H1 (cell line): ENCODE data around the gene KIAA1671. TPM values are rescaled to one million over a fixed set of nuclear protein-coding genes. Genes with fewer than 3 reads are reported as not detected.

Experiments used
- ASH2L ChIP-seq: fragments of 200-600, 300-600 bp; sonication (generic); IDR thresholded peaks from one replicate; pipeline ENCODE4 v1.7.1; 2017; ENCODE audit warnings: low read length
- ATF3 ChIP-seq: IDR thresholded peaks from 2 replicates; pipeline ENCODE4 v1.6.1; 2011; ENCODE audit warnings: low read depth, mild to moderate bottlenecking, low read length; ENCODE audit not compliant: insufficient read depth
- BCL11A ChIP-seq, 2 experiments: IDR thresholded peaks; one replicate each; pipeline ENCODE4 v1.6.1; 2011; ENCODE audit warnings: low read depth in 2 of 2, low read length in 2 of 2, mild to moderate bottlenecking in 2 of 2
- CBX8 ChIP-seq: fragments of 300-800, 300-1000 bp; sonication (generic); IDR thresholded peaks from 2 replicates; pipeline ENCODE4 v1.7.1; 2016; ENCODE audit warnings: low read depth, low read length, borderline replicate concordance
- CEBPB ChIP-seq: IDR thresholded peaks from 2 replicates; pipeline ENCODE4 v1.6.1; 2012; ENCODE audit warnings: low read depth, low read length
- CHD1 ChIP-seq: IDR thresholded peaks from 2 replicates; pipeline ENCODE4 v1.6.1; 2012; ENCODE audit warnings: low read depth, low read length, improper control_type of control experiment
- CHD2 ChIP-seq: IDR thresholded peaks from 2 replicates; pipeline ENCODE4 v1.6.1; 2012; ENCODE audit warnings: low read length, improper control_type of control experiment
- CREB1 ChIP-seq: IDR thresholded peaks from 2 replicates; pipeline ENCODE4 v1.6.1; 2012; ENCODE audit warnings: inconsistent platforms
- CTBP2 ChIP-seq: IDR thresholded peaks from 2 replicates; pipeline ENCODE4 v1.7.0; 2011; ENCODE audit warnings: borderline replicate concordance, mild to moderate bottlenecking, moderate library complexity, mixed read lengths, low read length; ENCODE audit not compliant: insufficient read depth, insufficient read length
- CTCF ChIP-seq, 3 experiments: IDR thresholded peaks; 1 replicate in 2 of 3; 2 replicates in 1 of 3; pipeline versions ENCODE4 v1.5.1 to v1.6.1; 2011; ENCODE audit warnings: low read length in 3 of 3, mild to moderate bottlenecking in 3 of 3, inconsistent platforms in 2 of 3, low read depth in 1 of 3, moderate library complexity in 1 of 3; ENCODE audit not compliant: insufficient read depth in 1 of 3; ENCODE audit errors: control extremely low read depth in 1 of 3
- E2F6 ChIP-seq: IDR thresholded peaks from 2 replicates; pipeline ENCODE4 v1.6.1; 2012; ENCODE audit warnings: inconsistent platforms
- EZH2 ChIP-seq: fragments of 200-600 bp; sonication (generic); IDR thresholded peaks from 2 replicates; pipeline ENCODE4 v1.7.1; 2012; ENCODE audit warnings: low read depth, mild to moderate bottlenecking, moderate library complexity, low read length, inconsistent platforms; ENCODE audit not compliant: severe bottlenecking
- KDM4A ChIP-seq: IDR thresholded peaks from one replicate; pipeline ENCODE4 v1.7.1; 2012; ENCODE audit warnings: low read depth, mild to moderate bottlenecking, moderate library complexity, low read length, inconsistent platforms; ENCODE audit not compliant: severe bottlenecking
- MAX ChIP-seq: IDR thresholded peaks from 2 replicates; pipeline ENCODE4 v1.6.1; 2012; ENCODE audit warnings: inconsistent platforms
- POLR2AphosphoS5 ChIP-seq: IDR thresholded peaks from 2 replicates; pipeline ENCODE4 v1.6.1; 2011; ENCODE audit warnings: low read depth, low read length
- RBBP5 ChIP-seq: IDR thresholded peaks from 2 replicates; pipeline ENCODE4 v1.7.1; 2012; ENCODE audit warnings: low read depth, mild to moderate bottlenecking, inconsistent platforms, low read length, moderate library complexity, borderline replicate concordance
- SP4 ChIP-seq: IDR thresholded peaks from 2 replicates; pipeline ENCODE4 v1.6.1; 2012; ENCODE audit warnings: low read length, inconsistent platforms
- TAF7 ChIP-seq: optimal IDR thresholded peaks from 2 replicates; pipeline ENCODE3; 2011; ENCODE audit warnings: low read depth, mild to moderate bottlenecking, inconsistent platforms, low read length, moderate library complexity, borderline replicate concordance
- TBP ChIP-seq: IDR thresholded peaks from 2 replicates; pipeline ENCODE4 v1.6.1; 2011; ENCODE audit warnings: low read depth, low read length, improper control_type of control experiment
- TCF12 ChIP-seq: IDR thresholded peaks from 2 replicates; pipeline ENCODE4 v1.6.1; 2011; ENCODE audit warnings: low read depth, mild to moderate bottlenecking, low read length
- polyA plus RNA-seq, 7 experiments: library from polyadenylated mRNA; depleted of rRNA in 3 of 7; stranded (reverse) in 5 of 7; unstranded in 2 of 7; fragments of >200 nt in 5 of 7; fragments of 200-250 nt in 2 of 7; gene quantifications; 1 replicate in 5 of 7; 2 replicates in 1 of 7; 4 replicates in 1 of 7; pipeline versions ENCODE4 v1.2.1 to v1.2.3, GENCODE V29; 2011 to 2013; ENCODE audit warnings: missing spikeins in 2 of 7, mixed read lengths in 2 of 7
- total RNA-seq: library from RNA; stranded (reverse); fragmentation: NEBNext Ultra II Directional; extraction: Animal tissue kit (Norgen Biotek cat#: 25700); gene quantifications from 2 replicates; pipeline ENCODE4 v1.2.1, GENCODE V29; 2021

KIAA1671 gene
- total and polyA plus RNA-seq, 2 of the 8 experiments (the other 6 are each of a cell fraction or from before 2014, with no cell fraction given) = 6.4 to 23.9 TPM

GRCh38 chr22:25057013-25057881, 104.7 kb downstream of the KIAA1671 start (continued):
- TF ChIP-seq CTBP2 (no peak), ATF3 (no peak), CEBPB (no peak), CTCF (IDR thresholded peaks at IDR 0.05; ENCODE audit: control extremely low read depth in 1 of 3, insufficient read depth in 1 of 3, low read depth in 1 of 3, low read length in 3 of 3) (peak; percentile 93 to 99 (median 96)), TCF12 (peak; percentile 70; the same call in 1 of the 2 replicates), BCL11A (IDR thresholded peaks at IDR 0.05; ENCODE audit: low read depth in 2 of 2, low read length in 2 of 2) (no peak), POLR2AphosphoS5 (no peak), CREB1 (0 out of 2 replicates have a peak, but pooled peaks have one; percentile 33), TAF7 (peak; percentile 27), ASH2L (no peak), RBBP5 (no peak), CBX8 (no peak), TBP (no peak), CHD1 (no peak), E2F6 (no peak), CHD2 (no peak), EZH2 (no peak), KDM4A (no peak), MAX (peak; percentile 37; the same call in 1 of the 2 replicates), SP4 (no peak)
